ENCODE data around the gene MTMR6. TPM values are rescaled to one million over a fixed set of nuclear protein-coding genes. Genes with fewer than 3 reads are reported as not detected.

The MTMR6 gene
- total RNA-seq, 1 experiment from 2014 or later: 27.4 TPM

DNA sequence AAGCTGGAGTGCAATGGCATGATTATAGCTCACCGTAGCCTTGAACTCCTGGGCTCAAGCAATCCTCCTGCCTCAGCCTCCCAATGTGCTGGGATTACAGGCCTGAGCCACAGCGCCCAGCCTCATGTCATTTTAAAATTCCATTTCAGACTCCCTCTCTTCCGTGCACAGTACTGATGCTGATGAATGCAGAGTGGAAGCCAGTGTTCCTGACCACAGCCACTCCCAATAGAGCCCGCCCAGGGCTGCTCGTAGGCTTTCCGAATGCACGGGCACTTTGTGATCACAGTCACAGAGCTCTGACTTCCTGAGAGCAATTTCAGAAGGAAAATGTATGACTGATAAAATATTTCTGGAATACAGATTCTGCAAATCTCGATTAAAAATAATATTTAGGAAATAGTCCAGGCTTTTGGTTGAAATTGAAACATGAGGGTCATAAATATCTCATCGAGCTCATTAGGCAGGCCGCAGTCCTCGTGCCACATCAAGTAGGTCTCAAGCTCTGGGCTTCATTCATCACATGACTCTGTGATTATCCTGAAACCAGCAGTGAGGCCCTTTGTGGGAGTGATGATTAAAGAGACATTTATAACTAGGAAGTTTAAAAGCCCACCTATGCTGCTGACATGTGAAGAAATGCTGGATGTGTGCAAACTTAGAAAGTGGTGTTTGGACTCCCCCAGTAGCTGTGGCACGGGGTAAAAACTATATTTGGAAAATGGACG lies 76.3 kb downstream of the MTMR6 start:
- Histone ChIP-seq H3K9me3 (ENCODE audit: low read length) (no peaks in the 10 kb centered on the region), H3K4me3 (ENCODE audit: low read length) (no peak overlapping the region), H3K9ac (ENCODE audit: low read length) (no peak overlapping the region), H3K4me1 (ENCODE audit: low read length) (no peaks in the 10 kb centered on the region), H4K20me1 (ENCODE audit: insufficient read depth, low read depth, low read length) (no peaks in the 10 kb centered on the region), H2AFZ (ENCODE audit: low read length) (no peak overlapping the region), H3K4me2 (ENCODE audit: low read depth, low read length, poor library complexity, severe bottlenecking) (no peak overlapping the region), H3K9me2 (replicated peaks; ENCODE audit: insufficient read depth, low read length) (no peaks in the 10 kb centered on the region), H3K27ac (ENCODE audit: low read length) (no peak overlapping the region), H3K27me3 (ENCODE audit: low read length) (no peaks in the 10 kb centered on the region), H3K79me2 (ENCODE audit: low read length) (no peaks in the 10 kb centered on the region), H3K36me3 (ENCODE audit: insufficient read depth, low read length) (no peaks in the 10 kb centered on the region)
- no peak for DNase-seq

DNA sequence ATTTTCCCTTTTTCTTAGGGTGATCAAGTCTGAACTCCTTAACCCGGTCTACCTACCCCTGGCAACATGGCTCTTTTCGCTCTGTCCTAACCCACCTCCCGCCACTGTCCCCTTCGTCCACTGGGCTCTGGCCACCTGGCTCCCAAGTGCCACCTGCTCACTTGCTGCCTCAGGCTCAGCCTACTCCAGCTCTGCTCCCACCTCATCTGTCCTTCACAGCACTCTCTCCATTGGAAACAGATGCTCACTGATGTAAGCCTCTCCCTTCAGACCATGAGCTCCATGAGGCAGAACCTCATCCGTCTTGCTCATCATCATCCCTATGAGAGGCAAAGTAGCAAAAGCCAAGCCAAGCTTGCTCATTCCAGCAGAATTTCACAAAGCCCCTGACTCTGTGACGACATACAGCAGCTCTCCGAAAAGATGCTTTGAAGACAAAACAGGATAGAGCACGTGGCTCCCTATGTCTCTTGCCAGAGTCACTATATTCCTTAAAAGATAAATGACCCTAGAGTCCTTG lies 79.9 kb downstream of the MTMR6 start:
- no peaks in the 10 kb centered on the region for H3K36me3 ChIP-seq (ENCODE audit: insufficient read depth, low read length)
- H3K4me1 ChIP-seq (ENCODE audit: low read length): peaks cover 3% of the 10 kb centered on the region; the same call in 1 of the 2 replicates
- no peak overlapping the region for H2AFZ ChIP-seq (ENCODE audit: low read length)
- DNase-seq: no peak
- no peak overlapping the region for H3K27ac ChIP-seq (ENCODE audit: low read length)
- no peaks in the 10 kb centered on the region for H3K9me2 ChIP-seq (replicated peaks; ENCODE audit: insufficient read depth, low read length)
- no peak overlapping the region for H3K4me3 ChIP-seq (ENCODE audit: low read length)
- H4K20me1 ChIP-seq (ENCODE audit: insufficient read depth, low read depth, low read length): no peaks in the 10 kb centered on the region
- no peak overlapping the region for H3K9ac ChIP-seq (ENCODE audit: low read length)
- no peaks in the 10 kb centered on the region for H3K27me3 ChIP-seq (ENCODE audit: low read length)
- no peak overlapping the region for H3K4me2 ChIP-seq (ENCODE audit: low read depth, low read length, poor library complexity, severe bottlenecking)
- no peaks in the 10 kb centered on the region for H3K79me2 ChIP-seq (ENCODE audit: low read length)
- H3K9me3 ChIP-seq (ENCODE audit: low read length): no peaks in the 10 kb centered on the region

DNA sequence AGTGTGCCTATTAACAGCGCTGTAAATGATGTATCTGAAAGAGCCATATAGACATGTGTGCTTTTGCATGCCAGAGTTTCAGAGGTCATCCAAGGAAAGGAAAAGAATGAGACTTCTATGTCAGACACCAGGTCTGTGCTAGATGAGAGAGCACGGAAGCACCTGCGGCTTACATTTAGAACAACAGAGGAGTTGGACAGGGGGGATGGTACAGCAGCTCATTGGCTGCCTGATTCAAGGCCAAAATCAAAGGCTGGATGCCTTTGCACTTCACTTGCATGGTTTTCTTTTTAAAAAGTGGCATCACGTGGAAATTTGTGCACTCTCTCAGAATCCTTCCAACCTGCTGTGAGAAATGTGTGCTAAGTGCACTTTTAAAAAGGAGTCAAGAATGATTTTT lies 82.4 kb downstream of the MTMR6 start:
- no peak overlapping the region for H2AFZ ChIP-seq (ENCODE audit: low read length)
- no peak for DNase-seq
- no peak overlapping the region for H3K27ac ChIP-seq (ENCODE audit: low read length)

DNA sequence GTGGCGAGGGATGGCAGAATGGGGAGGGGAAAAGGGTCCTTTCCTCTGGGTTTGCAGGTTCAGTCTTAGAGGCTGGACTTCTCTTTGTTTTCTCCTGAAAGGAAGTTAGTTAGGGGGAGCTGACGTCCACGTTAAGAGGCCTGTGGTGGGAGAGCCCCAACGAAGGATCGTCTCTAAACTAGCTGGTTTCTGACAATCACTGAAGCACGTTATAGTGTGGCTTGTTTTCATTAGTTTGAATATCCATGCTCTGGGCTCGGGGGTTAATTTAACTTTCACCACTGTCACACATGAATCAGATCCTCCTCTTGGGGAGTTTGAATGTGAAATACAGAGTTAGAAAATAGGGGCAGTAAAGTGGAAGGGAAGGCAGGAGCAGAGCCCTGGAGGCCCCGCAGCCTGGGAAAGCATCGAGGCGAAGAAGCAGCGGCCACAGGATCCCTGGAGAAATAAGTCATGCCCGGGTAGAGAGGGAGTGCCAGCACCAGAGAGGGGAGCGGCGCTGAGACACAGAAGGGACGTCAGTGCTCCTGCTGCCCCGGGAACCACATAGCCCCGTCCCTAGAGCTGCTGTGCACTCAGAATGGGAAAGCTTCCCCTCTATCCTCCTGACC lies 84.1 kb downstream of the MTMR6 start:
- Histone ChIP-seq H3K4me1 (ENCODE audit: low read length) (peaks cover 3% of the 10 kb centered on the region; the same call in 1 of the 2 replicates), H4K20me1 (ENCODE audit: insufficient read depth, low read depth, low read length) (no peaks in the 10 kb centered on the region), H2AFZ (ENCODE audit: low read length) (no peak overlapping the region), H3K27me3 (ENCODE audit: low read length) (no peaks in the 10 kb centered on the region), H3K9ac (ENCODE audit: low read length) (no peak overlapping the region), H3K36me3 (ENCODE audit: insufficient read depth, low read length) (no peaks in the 10 kb centered on the region), H3K9me3 (ENCODE audit: low read length) (no peaks in the 10 kb centered on the region), H3K9me2 (replicated peaks; ENCODE audit: insufficient read depth, low read length) (no peaks in the 10 kb centered on the region), H3K4me2 (ENCODE audit: low read depth, low read length, poor library complexity, severe bottlenecking) (no peak overlapping the region), H3K27ac (ENCODE audit: low read length) (no peak overlapping the region), H3K79me2 (ENCODE audit: low read length) (no peaks in the 10 kb centered on the region), H3K4me3 (ENCODE audit: low read length) (no peak overlapping the region)
- DNase-seq: no peak

More for the DNA sequence above, 82.4 kb downstream of the MTMR6 start:
- Histone ChIP-seq H3K4me2 (ENCODE audit: low read depth, low read length, poor library complexity, severe bottlenecking) (no peak overlapping the region), H3K9me3 (ENCODE audit: low read length) (no peaks in the 10 kb centered on the region), H3K27me3 (ENCODE audit: low read length) (no peaks in the 10 kb centered on the region), H3K4me3 (ENCODE audit: low read length) (no peak overlapping the region), H3K79me2 (ENCODE audit: low read length) (no peaks in the 10 kb centered on the region), H3K9ac (ENCODE audit: low read length) (no peak overlapping the region), H3K4me1 (ENCODE audit: low read length) (peaks cover 3% of the 10 kb centered on the region; the same call in 1 of the 2 replicates), H4K20me1 (ENCODE audit: insufficient read depth, low read depth, low read length) (no peaks in the 10 kb centered on the region), H3K36me3 (ENCODE audit: insufficient read depth, low read length) (no peaks in the 10 kb centered on the region), H3K9me2 (replicated peaks; ENCODE audit: insufficient read depth, low read length) (no peaks in the 10 kb centered on the region)

- Histone ChIP-seq H3K4me3 (ENCODE audit: low read length) (no peak overlapping the region), H3K4me2 (ENCODE audit: low read depth, low read length, poor library complexity, severe bottlenecking) (no peak overlapping the region), H3K9ac (ENCODE audit: low read length) (no peak overlapping the region), H2AFZ (ENCODE audit: low read length) (no peak overlapping the region), H3K9me2 (replicated peaks; ENCODE audit: insufficient read depth, low read length) (no peaks in the 10 kb centered on the region), H3K27me3 (ENCODE audit: low read length) (no peaks in the 10 kb centered on the region), H3K27ac (ENCODE audit: low read length) (no peak overlapping the region), H3K4me1 (ENCODE audit: low read length) (peaks cover 3% of the 10 kb centered on the region; the same call in 1 of the 2 replicates), H4K20me1 (ENCODE audit: insufficient read depth, low read depth, low read length) (no peaks in the 10 kb centered on the region), H3K9me3 (ENCODE audit: low read length) (no peaks in the 10 kb centered on the region), H3K79me2 (ENCODE audit: low read length) (no peaks in the 10 kb centered on the region), H3K36me3 (ENCODE audit: insufficient read depth, low read length) (no peaks in the 10 kb centered on the region)
- DNase-seq: no peak
These were observed 86.5 kb downstream of the MTMR6 start for GRCh38 chr13:25200783-25201182.

DNA sequence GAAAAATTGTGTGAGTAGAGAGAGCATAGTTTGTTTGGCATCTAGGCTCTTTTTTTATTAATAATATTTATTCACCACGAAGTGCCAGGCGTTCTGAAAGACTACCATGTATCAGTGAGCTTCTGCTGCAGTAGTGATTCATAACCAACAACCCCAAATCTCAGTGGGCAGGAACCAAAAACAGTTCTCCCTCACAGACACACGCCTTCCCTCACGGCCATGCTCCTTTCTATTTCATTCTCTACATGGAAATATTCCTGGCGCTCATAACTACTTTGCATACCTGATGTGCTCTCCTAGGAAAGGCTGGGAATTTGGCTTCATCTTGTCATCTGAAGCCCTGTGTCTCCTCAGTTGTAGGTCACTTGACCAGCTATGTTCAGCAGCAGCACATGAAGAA lies 88.6 kb downstream of the MTMR6 start:
- Histone ChIP-seq H3K4me1 (ENCODE audit: low read length) (peaks cover 3% of the 10 kb centered on the region; the same call in 1 of the 2 replicates), H3K4me3 (ENCODE audit: low read length) (no peak overlapping the region), H4K20me1 (ENCODE audit: insufficient read depth, low read depth, low read length) (no peaks in the 10 kb centered on the region), H3K27ac (ENCODE audit: low read length) (no peak overlapping the region), H3K9ac (ENCODE audit: low read length) (no peak overlapping the region), H2AFZ (ENCODE audit: low read length) (no peak overlapping the region), H3K9me2 (replicated peaks; ENCODE audit: insufficient read depth, low read length) (no peaks in the 10 kb centered on the region), H3K27me3 (ENCODE audit: low read length) (no peaks in the 10 kb centered on the region), H3K4me2 (ENCODE audit: low read depth, low read length, poor library complexity, severe bottlenecking) (no peak overlapping the region), H3K36me3 (ENCODE audit: insufficient read depth, low read length) (no peaks in the 10 kb centered on the region), H3K9me3 (ENCODE audit: low read length) (no peaks in the 10 kb centered on the region), H3K79me2 (ENCODE audit: low read length) (no peaks in the 10 kb centered on the region)
- no peak for DNase-seq

- Histone ChIP-seq H4K20me1 (ENCODE audit: insufficient read depth, low read depth, low read length) (no peaks in the 10 kb centered on the region), H3K27me3 (ENCODE audit: low read length) (no peaks in the 10 kb centered on the region), H3K9me3 (ENCODE audit: low read length) (no peaks in the 10 kb centered on the region), H3K9me2 (replicated peaks; ENCODE audit: insufficient read depth, low read length) (no peaks in the 10 kb centered on the region), H3K4me1 (ENCODE audit: low read length) (no peaks in the 10 kb centered on the region), H3K4me2 (ENCODE audit: low read depth, low read length, poor library complexity, severe bottlenecking) (no peak overlapping the region), H3K27ac (ENCODE audit: low read length) (no peak overlapping the region), H2AFZ (ENCODE audit: low read length) (no peak overlapping the region), H3K79me2 (ENCODE audit: low read length) (no peaks in the 10 kb centered on the region), H3K4me3 (ENCODE audit: low read length) (no peak overlapping the region), H3K36me3 (ENCODE audit: insufficient read depth, low read length) (no peaks in the 10 kb centered on the region), H3K9ac (ENCODE audit: low read length) (no peak overlapping the region)
- DNase-seq: no peak
These were observed 90.3 kb downstream of the MTMR6 start for GRCh38 chr13:25196971-25197370.

All from Karpas-422 (cell line).